ENCODE data around the gene OR10H3. TPM values are rescaled to one million over a fixed set of nuclear protein-coding genes. Genes with fewer than 3 reads are reported as not detected.
"Not testable (repeated sequence)": the region's sequence is repeated elsewhere in the genome, so short reads cannot be mapped to it uniquely, and the experiment has no call there.

Gene OR10H3
- total RNA-seq, 1 experiment from 2014 or later: not detected

DNA sequence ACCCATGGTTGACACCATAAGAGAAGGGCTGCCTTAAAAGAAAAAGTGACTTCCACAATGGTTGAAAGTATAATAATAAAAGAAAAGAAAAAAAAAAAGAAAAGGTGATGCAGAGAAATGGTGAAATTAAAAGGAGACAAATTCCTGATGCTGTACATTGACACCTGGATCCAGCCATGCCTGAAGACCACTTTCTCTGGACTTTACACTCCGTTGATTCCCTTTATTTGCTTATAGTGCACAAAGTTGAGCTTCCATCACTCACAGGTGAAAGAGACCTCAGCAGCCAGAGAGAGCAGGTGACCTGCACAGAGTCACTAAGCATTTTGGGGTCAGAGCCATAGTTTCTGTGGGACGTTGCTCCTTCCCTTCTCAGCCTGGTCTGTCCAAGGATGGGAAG is 37.5 kb downstream of the OR10H3 start:
- DNase-seq (ENCODE audit: low read depth): no peak
- in situ Hi-C loops (cut with HindIII; ENCODE audit: low pct_unique_long_range_greater_than_20kb, low sequenced_read_pairs): no loop called here

DNA sequence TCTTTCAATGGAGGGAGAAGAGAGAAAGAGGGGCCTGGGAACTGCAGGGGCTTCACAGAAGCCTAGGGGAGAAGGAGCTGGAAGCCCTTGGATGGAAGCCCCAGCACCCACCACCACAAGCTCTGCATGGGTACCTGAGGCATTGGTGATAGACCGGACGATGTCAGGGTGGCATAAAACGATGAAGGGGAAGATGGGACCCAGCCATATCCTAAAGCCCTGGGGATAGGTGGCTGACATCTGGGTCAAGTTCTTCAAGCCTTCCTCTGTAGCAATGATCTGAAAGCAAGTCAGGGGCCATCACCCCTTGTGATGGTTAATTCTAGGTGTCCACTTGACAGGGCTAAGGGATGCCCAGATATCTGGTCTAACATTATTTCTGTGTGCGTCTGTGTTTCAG is 38.5 kb downstream of the OR10H3 start:
- in situ Hi-C loops (cut with HindIII; ENCODE audit: low pct_unique_long_range_greater_than_20kb, low sequenced_read_pairs): no loop called here
- no peak for DNase-seq (ENCODE audit: low read depth)

DNA sequence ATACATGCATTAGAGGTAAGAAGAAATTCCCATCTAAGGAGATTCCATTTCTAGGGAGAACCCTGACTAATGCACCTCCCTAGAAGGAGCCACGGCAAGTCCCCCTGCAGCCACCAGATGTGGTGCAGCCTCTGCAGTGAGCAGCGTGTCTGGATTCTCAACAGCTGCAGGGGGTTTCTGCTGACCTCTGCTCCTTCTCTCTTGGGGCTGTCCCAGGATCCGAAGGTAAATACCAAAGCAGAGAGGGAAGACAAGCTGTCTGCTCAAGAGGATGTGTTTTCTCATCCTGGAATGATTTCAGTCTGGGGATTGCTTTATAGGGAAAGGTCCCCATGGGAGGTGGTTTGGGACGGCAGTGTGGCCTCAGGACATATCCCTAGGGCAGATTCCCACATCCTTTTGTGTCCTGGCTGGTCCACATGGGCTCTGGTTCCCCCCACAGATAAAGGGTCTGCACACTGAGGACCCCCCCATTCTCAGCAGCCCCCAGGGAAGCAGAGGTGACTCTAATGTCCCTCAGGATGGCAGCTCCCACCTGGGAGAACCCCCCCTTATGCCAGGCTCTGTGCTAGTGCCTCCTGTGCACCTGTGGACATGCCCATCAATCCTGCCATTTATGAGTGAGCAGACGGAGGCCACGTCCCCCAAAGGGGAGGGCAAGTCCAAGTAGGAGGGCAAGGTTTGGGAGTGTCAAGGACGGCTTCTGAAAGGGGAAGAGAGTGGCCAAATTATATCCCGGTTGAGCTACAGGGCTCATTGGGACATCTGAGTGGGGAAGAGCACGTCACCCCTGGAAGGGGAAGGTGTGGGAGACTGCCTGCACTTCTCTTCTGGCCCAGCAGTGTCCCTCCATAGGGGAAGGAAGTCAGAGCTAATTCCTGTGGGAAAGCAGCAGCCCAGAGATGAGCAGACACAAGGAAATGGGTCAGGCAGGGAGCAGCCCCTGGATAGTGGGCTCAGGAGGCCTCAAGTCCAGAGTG is 39.5 kb downstream of the OR10H3 start:
- in situ Hi-C loops (cut with HindIII; ENCODE audit: low pct_unique_long_range_greater_than_20kb, low sequenced_read_pairs): no loop called here
- DNase-seq (ENCODE audit: low read depth): no peak

DNA sequence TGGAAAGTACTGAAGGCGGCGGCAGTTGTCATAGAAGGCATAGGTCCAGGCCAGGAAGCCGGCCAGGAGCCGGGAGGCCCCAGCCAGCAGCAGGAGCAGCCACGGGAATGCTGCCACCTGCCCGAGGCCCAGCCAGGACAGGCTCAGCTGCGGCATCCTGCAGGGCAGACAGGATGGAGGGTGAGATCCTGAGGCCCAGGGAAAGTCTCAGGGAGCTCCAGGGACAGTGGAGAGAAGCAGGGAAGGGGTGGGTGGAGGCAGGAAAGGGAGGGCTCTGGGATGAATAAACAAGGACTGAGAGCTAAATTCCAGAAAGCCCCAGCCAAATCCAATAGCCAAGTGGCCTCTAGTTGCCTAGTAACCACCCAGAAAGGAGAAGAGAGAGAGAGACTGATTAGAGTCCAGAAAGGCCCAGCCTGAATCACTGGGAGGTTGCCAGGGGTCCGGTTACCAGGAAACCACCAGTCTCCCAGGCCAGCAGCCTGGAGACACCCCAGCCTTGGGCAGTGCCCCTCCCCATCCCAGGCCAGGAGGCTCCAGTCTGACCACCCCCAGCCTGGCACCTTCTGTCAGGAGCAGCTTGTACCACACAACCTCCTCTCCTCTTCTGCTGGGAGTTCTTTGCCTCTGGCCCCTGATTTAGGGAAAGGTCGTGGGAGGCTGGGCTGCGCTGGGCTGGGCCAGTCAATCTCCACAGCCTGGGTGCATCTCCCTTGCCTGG is 42.1 kb downstream of the OR10H3 start:
- peak; percentile 8 for DNase-seq (ENCODE audit: low read depth)
- in situ Hi-C loops (cut with HindIII; ENCODE audit: low pct_unique_long_range_greater_than_20kb, low sequenced_read_pairs): no loop called here

DNA sequence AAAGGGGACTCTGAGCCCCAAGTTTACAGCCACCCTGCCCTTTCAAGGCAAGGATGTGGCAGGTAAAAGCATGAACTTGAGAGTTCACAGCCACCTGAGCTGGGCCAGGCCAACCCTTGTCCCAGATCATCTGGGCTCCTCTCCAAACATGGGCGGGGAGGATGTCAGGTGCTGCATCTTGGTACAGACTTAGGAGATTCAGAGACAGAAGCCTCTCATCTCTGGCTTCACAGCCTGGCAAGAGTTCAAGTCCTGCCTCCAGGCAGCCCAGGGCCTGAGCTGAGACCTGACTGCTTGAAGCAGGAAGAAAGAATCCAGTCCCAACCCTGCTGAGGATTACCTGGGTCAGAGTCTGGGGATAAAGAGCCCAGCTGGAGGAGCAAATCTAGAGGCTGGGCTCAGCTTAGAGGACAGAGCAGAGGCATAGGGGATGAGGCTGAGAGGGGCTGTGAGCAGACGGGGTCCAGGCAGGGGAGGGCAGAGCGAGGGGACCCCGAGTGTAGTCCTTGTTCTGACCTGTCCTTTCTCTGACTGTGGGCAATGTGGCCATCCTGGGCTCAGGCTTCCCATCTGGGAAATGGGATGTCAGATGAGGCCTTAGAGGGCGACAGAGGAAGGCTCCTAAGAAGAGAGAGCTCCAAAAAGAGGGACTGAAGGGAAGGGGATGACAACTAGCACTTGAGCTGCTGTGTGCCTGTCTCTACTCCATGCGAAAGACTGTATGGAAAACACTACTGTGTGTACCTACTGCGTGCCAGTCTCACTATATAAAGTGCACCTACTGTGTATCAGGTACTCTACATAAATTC is 43.0 kb downstream of the OR10H3 start:
- no peak for DNase-seq (ENCODE audit: low read depth)
- in situ Hi-C loops (cut with HindIII; ENCODE audit: low pct_unique_long_range_greater_than_20kb, low sequenced_read_pairs): no loop called here

DNA sequence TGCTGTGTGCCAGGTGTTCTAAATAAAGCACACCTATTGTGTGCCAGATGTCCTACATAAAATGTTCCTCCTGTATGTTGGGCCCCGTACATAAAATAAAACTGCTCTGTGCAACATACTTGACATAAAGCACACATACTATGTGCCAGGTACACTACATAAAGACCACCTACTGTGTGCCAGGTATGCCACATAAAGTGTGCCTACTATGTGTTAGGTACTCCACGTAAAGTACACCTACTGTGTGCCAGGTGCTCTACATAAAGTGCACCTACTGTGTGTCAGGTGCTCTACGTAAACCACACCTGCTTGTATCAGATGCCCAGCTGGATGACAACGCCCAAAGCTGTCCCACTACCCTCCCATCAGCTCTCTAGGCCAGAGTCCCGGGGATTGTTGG is 43.9 kb downstream of the OR10H3 start:
- DNase-seq (ENCODE audit: low read depth): no peak
- in situ Hi-C loops (cut with HindIII; ENCODE audit: low pct_unique_long_range_greater_than_20kb, low sequenced_read_pairs): no loop called here

DNA sequence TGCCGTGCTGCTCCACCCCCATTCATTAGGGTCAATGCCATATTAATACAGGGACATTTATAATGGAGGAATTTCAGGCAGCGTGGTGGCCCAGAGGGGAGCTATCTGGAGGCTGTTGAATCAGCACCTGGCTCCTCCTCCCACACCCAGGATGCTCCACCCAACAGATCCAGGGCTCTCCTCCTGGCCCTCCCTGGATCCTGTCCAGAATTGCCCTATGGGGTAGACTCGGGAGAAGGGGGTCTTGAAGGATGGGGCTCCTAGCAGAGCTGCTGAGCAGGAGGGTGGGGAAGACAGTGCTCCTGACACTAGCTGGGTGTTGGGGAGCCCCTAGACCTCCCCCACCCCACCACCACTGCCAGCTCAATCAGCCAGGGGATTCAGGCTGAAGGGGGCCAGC is 44.4 kb downstream of the OR10H3 start:
- DNase-seq (ENCODE audit: low read depth): no peak
- in situ Hi-C loops (cut with HindIII; ENCODE audit: low pct_unique_long_range_greater_than_20kb, low sequenced_read_pairs): no loop called here

DNA sequence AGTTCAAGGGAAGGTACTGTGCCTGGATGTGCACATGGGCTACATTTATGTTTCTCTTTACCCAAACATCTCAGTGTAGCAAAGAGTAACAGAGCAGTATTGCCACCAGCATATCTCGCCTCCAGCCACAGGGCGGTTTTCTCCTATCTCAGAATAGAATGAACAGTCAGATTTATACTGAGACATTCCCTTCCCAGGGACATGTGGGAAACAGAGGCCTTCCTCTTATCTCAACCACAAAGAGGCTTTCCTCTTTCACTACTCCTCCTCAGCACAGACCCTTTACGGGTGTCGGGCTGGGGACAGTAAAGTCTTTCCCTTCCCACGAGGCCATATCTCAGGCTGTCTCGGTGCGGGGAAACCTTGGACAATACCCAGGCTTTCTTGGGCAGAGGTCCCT is 45.1 kb downstream of the OR10H3 start:
- DNase-seq (ENCODE audit: low read depth); in situ Hi-C loops (cut with HindIII; ENCODE audit: low pct_unique_long_range_greater_than_20kb, low sequenced_read_pairs): not testable (repeated sequence)

DNA sequence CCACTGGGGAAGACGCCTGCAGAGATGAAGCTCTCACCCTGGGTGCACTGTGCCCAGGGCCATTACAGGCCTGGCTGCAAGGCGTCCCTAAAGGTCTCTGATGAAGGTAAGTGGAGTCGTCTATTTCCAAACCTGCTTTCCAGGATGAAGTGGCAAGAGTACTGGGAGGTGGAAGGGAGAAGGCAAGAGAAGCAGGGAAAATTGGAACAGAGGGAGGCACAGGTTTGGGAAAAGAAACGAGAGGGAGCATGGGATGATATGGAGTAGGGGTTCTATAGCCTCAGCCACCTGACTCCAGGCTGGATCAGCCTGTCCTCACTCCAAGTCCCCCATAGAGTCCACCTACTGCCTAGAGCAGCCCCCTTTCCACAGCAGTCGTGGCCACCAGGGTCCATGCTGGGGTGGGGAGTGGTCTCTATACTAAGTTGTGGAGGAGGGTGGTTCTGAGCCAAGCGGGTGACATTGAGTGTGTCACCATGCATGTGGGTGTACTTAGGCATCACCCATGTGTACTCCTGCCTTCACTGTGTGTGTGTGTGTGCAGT is 49.9 kb downstream of the OR10H3 start, which contains the start of gene OR10H5:
Gene OR10H5, plus strand, starts transcription at position 51 of the 545 bp plus-strand sequence. CDS start 6,388 bp downstream, outside the sequence.
- in situ Hi-C loops (cut with HindIII; ENCODE audit: low pct_unique_long_range_greater_than_20kb, low sequenced_read_pairs): no loop called here
- DNase-seq (ENCODE audit: low read depth): no peak

DNA sequence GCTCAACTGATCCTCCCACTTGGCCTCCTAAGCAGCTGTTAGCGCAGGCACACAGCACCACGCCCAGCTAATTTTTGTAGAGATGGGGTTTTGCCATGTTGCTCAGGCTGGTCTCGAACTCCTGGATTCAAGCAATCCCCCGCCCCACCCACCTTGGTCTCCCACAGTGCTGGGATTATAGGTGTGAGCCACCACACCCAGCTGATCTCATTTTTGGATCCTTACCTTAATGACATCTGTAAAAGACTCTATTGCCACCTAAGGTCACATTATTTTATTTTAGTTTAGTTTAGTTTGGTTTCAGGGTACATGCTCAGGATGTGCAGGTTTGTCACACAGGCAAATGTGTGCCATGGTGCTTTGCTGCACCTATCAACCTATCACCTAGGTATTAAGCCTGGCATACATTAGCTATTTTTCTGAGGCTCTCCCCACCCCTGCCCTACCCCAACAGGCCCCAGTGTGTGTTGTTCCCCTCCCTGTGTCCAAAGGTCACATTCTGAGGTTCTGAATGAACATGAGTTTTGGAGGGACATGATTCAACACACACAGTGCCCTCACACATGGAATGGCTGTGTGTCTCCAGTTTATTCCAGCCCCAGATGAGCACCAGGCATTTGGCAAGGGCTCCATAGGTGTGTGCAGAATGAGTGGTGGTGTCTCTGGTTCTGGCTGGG is 50.9 kb downstream of the OR10H3 start:
- in situ Hi-C loops (cut with HindIII; ENCODE audit: low pct_unique_long_range_greater_than_20kb, low sequenced_read_pairs): no loop called here

DNA sequence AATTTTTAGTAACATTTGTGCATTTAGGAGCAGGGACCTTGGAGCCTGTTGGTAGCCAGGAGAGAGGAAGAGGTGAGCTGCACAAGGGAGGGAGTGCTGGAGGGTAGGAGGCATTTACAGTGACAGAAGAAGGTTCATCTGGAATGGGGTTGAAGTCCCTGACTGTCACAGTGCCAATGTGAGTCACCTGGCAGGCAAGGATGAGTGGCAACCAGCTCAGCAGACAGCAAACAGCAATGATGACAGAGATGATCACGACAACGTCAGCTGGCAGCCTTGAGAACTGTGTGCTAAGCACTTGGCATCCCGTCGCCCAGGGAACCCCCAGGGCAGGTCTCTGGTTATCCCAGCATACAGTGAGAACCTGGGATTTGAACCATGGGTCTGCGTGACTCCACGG is 52.3 kb downstream of the OR10H3 start:
- DNase-seq (ENCODE audit: low read depth): no peak
- in situ Hi-C loops (cut with HindIII; ENCODE audit: low pct_unique_long_range_greater_than_20kb, low sequenced_read_pairs): no loop called here

More for the DNA sequence above, 50.9 kb downstream of the OR10H3 start:
- no peak for DNase-seq (ENCODE audit: low read depth)

Other genes starting within 250 kb of the OR10H3 start
- not detected in 2 replicates for gene CYP4F22, start 229.5 kb upstream of the OR10H3 start, total RNA-seq (2014; rRNA removed; shearing (Covaris generic); ENCODE audit: low replicate concordance)
- gene CYP4F8, start 122.8 kb upstream of the OR10H3 start, total RNA-seq (2014; rRNA removed; shearing (Covaris generic); ENCODE audit: low replicate concordance): 0.24 TPM in 1 of 2 replicates, not detected in the other
- gene CYP4F3, start 97.1 kb upstream of the OR10H3 start, total RNA-seq (2014; rRNA removed; shearing (Covaris generic); ENCODE audit: low replicate concordance): 38.1 and 38.5 TPM in 2 replicates
- gene CYP4F12, start 64.9 kb upstream of the OR10H3 start, total RNA-seq (2014; rRNA removed; shearing (Covaris generic); ENCODE audit: low replicate concordance): 2.6 and 5.2 TPM in 2 replicates
- gene OR10H2, start 10.0 kb upstream of the OR10H3 start, total RNA-seq (2014; rRNA removed; shearing (Covaris generic); ENCODE audit: low replicate concordance): not detected in 2 replicates
- not detected in 2 replicates for gene OR10H5, start 49.7 kb downstream of the OR10H3 start, total RNA-seq (2014; rRNA removed; shearing (Covaris generic); ENCODE audit: low replicate concordance)
- not detected in 2 replicates for gene OR10H1, start 77.7 kb downstream of the OR10H3 start, total RNA-seq (2014; rRNA removed; shearing (Covaris generic); ENCODE audit: low replicate concordance)
- not detected in 2 replicates for gene CYP4F2, start 160.1 kb downstream of the OR10H3 start, total RNA-seq (2014; rRNA removed; shearing (Covaris generic); ENCODE audit: low replicate concordance)
- 259 and 272 TPM in 2 replicates for gene CYP4F11, start 196.5 kb downstream of the OR10H3 start, total RNA-seq (2014; rRNA removed; shearing (Covaris generic); ENCODE audit: low replicate concordance)
- not detected in 2 replicates for gene OR10H4, start 211.0 kb downstream of the OR10H3 start, total RNA-seq (2014; rRNA removed; shearing (Covaris generic); ENCODE audit: low replicate concordance)

All from Caki2 (cell line).